Measurements from ENCODE around the gene LITAFD. TPM values are rescaled to one million over a fixed set of nuclear protein-coding genes. Genes with fewer than 3 reads are reported as not detected.
"Not testable (repeated sequence)": the region's sequence is repeated elsewhere in the genome, so short reads cannot be mapped to it uniquely, and the experiment has no call there.

LITAFD gene
- total RNA-seq, 1 experiment from 2014 or later = not detected

GRCh38 chr16:8907096-8907495, 24.9 kb downstream of the LITAFD start:
- no peak for DNase-seq (ENCODE audit: low read depth)
- in situ Hi-C loops (cut with HindIII; ENCODE audit: low pct_unique_long_range_greater_than_20kb, low sequenced_read_pairs) = no loop called here

GRCh38 chr16:8908810-8909468, 26.8 kb downstream of the LITAFD start:
- in situ Hi-C loops (cut with HindIII; ENCODE audit: low pct_unique_long_range_greater_than_20kb, low sequenced_read_pairs) = no loop called here
- DNase-seq (ENCODE audit: low read depth) = no peak

- no peak for DNase-seq (ENCODE audit: low read depth)
- in situ Hi-C loops (cut with HindIII; ENCODE audit: low pct_unique_long_range_greater_than_20kb, low sequenced_read_pairs) = no loop called here
Measured at GRCh38 chr16:8910811-8911210, 28.7 kb downstream of the LITAFD start.

GRCh38 chr16:8912793-8913192, 30.6 kb downstream of the LITAFD start:
- in situ Hi-C loops (cut with HindIII; ENCODE audit: low pct_unique_long_range_greater_than_20kb, low sequenced_read_pairs) = no loop called here
- DNase-seq (ENCODE audit: low read depth) = no peak

- DNase-seq (ENCODE audit: low read depth) = no peak
- in situ Hi-C loops (cut with HindIII; ENCODE audit: low pct_unique_long_range_greater_than_20kb, low sequenced_read_pairs) = no loop called here
Measured at GRCh38 chr16:8914098-8914497, 31.9 kb downstream of the LITAFD start.

GRCh38 chr16:8915722-8916301, 33.7 kb downstream of the LITAFD start:
- no peak for DNase-seq (ENCODE audit: low read depth)
- in situ Hi-C loops (cut with HindIII; ENCODE audit: low pct_unique_long_range_greater_than_20kb, low sequenced_read_pairs) = no loop called here

- no peak for DNase-seq (ENCODE audit: low read depth)
- in situ Hi-C loops (cut with HindIII; ENCODE audit: low pct_unique_long_range_greater_than_20kb, low sequenced_read_pairs) = no loop called here
Measured at GRCh38 chr16:8916541-8917225, 34.5 kb downstream of the LITAFD start.

- in situ Hi-C loops (cut with HindIII; ENCODE audit: low pct_unique_long_range_greater_than_20kb, low sequenced_read_pairs); DNase-seq (ENCODE audit: low read depth): not testable (repeated sequence)
Measured at GRCh38 chr16:8917336-8917735, 35.2 kb downstream of the LITAFD start.

GRCh38 chr16:8919089-8919933, 37.2 kb downstream of the LITAFD start:
- DNase-seq (ENCODE audit: low read depth) = no peak
- in situ Hi-C loops (cut with HindIII; ENCODE audit: low pct_unique_long_range_greater_than_20kb, low sequenced_read_pairs) = no loop called here

- in situ Hi-C loops (cut with HindIII; ENCODE audit: low pct_unique_long_range_greater_than_20kb, low sequenced_read_pairs) = no loop called here
- no peak for DNase-seq (ENCODE audit: low read depth)
Measured at GRCh38 chr16:8919934-8920462, 37.8 kb downstream of the LITAFD start.

- in situ Hi-C loops (cut with HindIII; ENCODE audit: low pct_unique_long_range_greater_than_20kb, low sequenced_read_pairs) = no loop called here
- no peak for DNase-seq (ENCODE audit: low read depth)
Measured at GRCh38 chr16:8920645-8921346, 38.6 kb downstream of the LITAFD start.

GRCh38 chr16:8921347-8921984, 39.3 kb downstream of the LITAFD start:
- DNase-seq (ENCODE audit: low read depth) = no peak
- in situ Hi-C loops (cut with HindIII; ENCODE audit: low pct_unique_long_range_greater_than_20kb, low sequenced_read_pairs) = no loop called here

- in situ Hi-C loops (cut with HindIII; ENCODE audit: low pct_unique_long_range_greater_than_20kb, low sequenced_read_pairs) = no loop called here
- DNase-seq (ENCODE audit: low read depth) = no peak
Measured at GRCh38 chr16:8923199-8923598, 41.0 kb downstream of the LITAFD start.

GRCh38 chr16:8924214-8924613, 42.1 kb downstream of the LITAFD start:
- in situ Hi-C loops (cut with HindIII; ENCODE audit: low pct_unique_long_range_greater_than_20kb, low sequenced_read_pairs) = no loop called here
- DNase-seq (ENCODE audit: low read depth) = no peak

- in situ Hi-C loops (cut with HindIII; ENCODE audit: low pct_unique_long_range_greater_than_20kb, low sequenced_read_pairs) = no loop called here
- no peak for DNase-seq (ENCODE audit: low read depth)
Measured at GRCh38 chr16:8925455-8925854, 43.3 kb downstream of the LITAFD start.

GRCh38 chr16:8926827-8927226, 44.7 kb downstream of the LITAFD start:
- in situ Hi-C loops (cut with HindIII; ENCODE audit: low pct_unique_long_range_greater_than_20kb, low sequenced_read_pairs) = no loop called here
- DNase-seq (ENCODE audit: low read depth) = no peak

GRCh38 chr16:8928467-8928957, 46.4 kb downstream of the LITAFD start:
- in situ Hi-C loops (cut with HindIII; ENCODE audit: low pct_unique_long_range_greater_than_20kb, low sequenced_read_pairs) = no loop called here

More at GRCh38 chr16:8928467-8928957, 46.4 kb downstream of the LITAFD start:
- DNase-seq (ENCODE audit: low read depth) = no peak
